K562 (cell line): ENCODE data around the gene SLC5A2. TPM values are rescaled to one million over a fixed set of nuclear protein-coding genes. Genes with fewer than 3 reads are reported as not detected.

ENCODE experiments used
- AFF4 ChIP-seq: sonication (generic); formaldehyde crosslinking; IDR thresholded peaks from 2 replicates; pipeline ENCODE4 v1.8.0; 2023; ENCODE audit warnings: mild to moderate bottlenecking, missing genetic modification reagents
- CXXC5 ChIP-seq: fragments of 250-450 bp; sonication (Bioruptor Pico); IDR thresholded peaks from 2 replicates; pipeline ENCODE4 v1.8.0; 2022; ENCODE audit warnings: inconsistent platforms, mild to moderate bottlenecking, moderate library complexity
- E2F8 ChIP-seq: fragments of 450-650 bp; IDR thresholded peaks from 2 replicates; pipeline ENCODE4 v1.7.1; 2018; ENCODE audit warnings: mild to moderate bottlenecking, low read depth; ENCODE audit not compliant: partially characterized antibody
- ETV5 ChIP-seq: sonication (generic); formaldehyde crosslinking; IDR thresholded peaks from 2 replicates; pipeline ENCODE4 v1.4.0; 2020; ENCODE audit warnings: low read depth, mild to moderate bottlenecking, missing genetic modification reagents
- FOXK1 ChIP-seq: sonication (generic); formaldehyde crosslinking; IDR thresholded peaks from 2 replicates; pipeline ENCODE4 v1.8.0; 2022; ENCODE audit warnings: missing genetic modification reagents, mild to moderate bottlenecking, borderline replicate concordance
- GATAD2A ChIP-seq: fragments of 450-650 bp; IDR thresholded peaks from 2 replicates; pipeline ENCODE4 v1.6.1; 2017
- MAFK ChIP-seq: IDR thresholded peaks from 2 replicates; pipeline ENCODE4 v1.6.1; 2011; ENCODE audit warnings: low read length, improper control_type of control experiment
- MECOM ChIP-seq: fragments of 250-450 bp; sonication (Bioruptor Pico); IDR thresholded peaks from 2 replicates; pipeline ENCODE4 v1.8.0; 2022; ENCODE audit warnings: inconsistent platforms
- MTF1 ChIP-seq: fragments of 250-450 bp; sonication (Bioruptor Pico); IDR thresholded peaks from 2 replicates; pipeline ENCODE4 v1.9.0; 2021; ENCODE audit warnings: moderate library complexity, mild to moderate bottlenecking, inconsistent platforms, borderline replicate concordance
- PRMT5 ChIP-seq: sonication (generic); formaldehyde crosslinking; IDR thresholded peaks from 2 replicates; pipeline ENCODE4 v1.5.0; 2020; ENCODE audit warnings: missing genetic modification reagents
- RUNX1 ChIP-seq: sonication (generic); IDR thresholded peaks from 2 replicates; pipeline ENCODE4 v1.6.1; 2016; ENCODE audit warnings: antibody characterized with exemption, low read depth
- SMARCE1 ChIP-seq: fragments of 450-650 bp; IDR thresholded peaks from 2 replicates; pipeline ENCODE4 v1.7.1; 2016; ENCODE audit warnings: mild to moderate bottlenecking
- SREBF1 ChIP-seq: fragments of 150-350 bp; IDR thresholded peaks from 2 replicates; pipeline ENCODE4 v1.6.1; 2014; ENCODE audit warnings: antibody characterized with exemption, low read depth, low read length, borderline replicate concordance
- SUPT5H ChIP-seq: fragments of 450-650 bp; IDR thresholded peaks from 2 replicates; pipeline ENCODE4 v1.6.1; 2016
- TEAD1 ChIP-seq, 2 experiments: fragments of 450-650 bp in 1 of 2; sonication (generic) in 1 of 2; formaldehyde crosslinking; IDR thresholded peaks; 2 replicates each; pipeline versions ENCODE4 v1.4.0 to v1.8.0; 2020 to 2022; ENCODE audit warnings: mild to moderate bottlenecking in 2 of 2, missing genetic modification reagents in 1 of 2
- ZFP1 ChIP-seq: fragments of 450-650 bp; formaldehyde crosslinking; IDR thresholded peaks from 2 replicates; pipeline ENCODE4 v1.4.0; 2020; ENCODE audit warnings: mild to moderate bottlenecking, mixed read lengths
- ZNF583 ChIP-seq: fragments of 250-450 bp; sonication (Bioruptor Pico); IDR thresholded peaks from 2 replicates; pipeline ENCODE4 v1.4.0; 2020
- polyA plus RNA-seq, 8 experiments: library from polyadenylated mRNA; depleted of rRNA in 4 of 8; stranded (reverse) in 5 of 8; unstranded in 3 of 8; fragments of >200 nt; fragmentation: Nextera tagmentation in 2 of 8; fragmentation: Illumina TruSeq in 1 of 8; extraction: Ambion mirVana in 2 of 8; extraction: Trizol in 1 of 8; gene quantifications; 2 replicates each; pipeline versions ENCODE4 v1.2.1 to v1.2.3, GENCODE V29; 2011 to 2014; ENCODE audit warnings: inconsistent platforms in 1 of 8, missing spikeins in 1 of 8
- total RNA-seq, 7 experiments: library from RNA; depleted of rRNA in 6 of 7; stranded (reverse); fragments of >200 nt in 6 of 7; fragmentation: Illumina TruSeq in 2 of 7; extraction: Trizol in 2 of 7; gene quantifications; 2 replicates each; pipeline versions ENCODE4 v1.2.1 to v1.2.3, GENCODE V29; 2011 to 2021; ENCODE audit warnings: low replicate concordance in 1 of 7
- TF ChIP-seq, protein P1 (sequence below): fragments of 450-650 bp; IDR thresholded peaks from 2 replicates; pipeline ENCODE4 v1.6.1; 2017; ENCODE audit warnings: antibody characterized with exemption
- TF ChIP-seq, protein P2 (sequence below): fragments of 250-450 bp; sonication (Bioruptor Pico); IDR thresholded peaks from 2 replicates; pipeline ENCODE4 v1.9.0; 2021; ENCODE audit warnings: mild to moderate bottlenecking

The SLC5A2 gene
- total and polyA plus RNA-seq, 9 of the 15 experiments (the other 6 are each of a cell fraction or from before 2014, with no cell fraction given), result 0.07 to 2.7 (median 2.2) TPM; not detected in 6

DNA sequence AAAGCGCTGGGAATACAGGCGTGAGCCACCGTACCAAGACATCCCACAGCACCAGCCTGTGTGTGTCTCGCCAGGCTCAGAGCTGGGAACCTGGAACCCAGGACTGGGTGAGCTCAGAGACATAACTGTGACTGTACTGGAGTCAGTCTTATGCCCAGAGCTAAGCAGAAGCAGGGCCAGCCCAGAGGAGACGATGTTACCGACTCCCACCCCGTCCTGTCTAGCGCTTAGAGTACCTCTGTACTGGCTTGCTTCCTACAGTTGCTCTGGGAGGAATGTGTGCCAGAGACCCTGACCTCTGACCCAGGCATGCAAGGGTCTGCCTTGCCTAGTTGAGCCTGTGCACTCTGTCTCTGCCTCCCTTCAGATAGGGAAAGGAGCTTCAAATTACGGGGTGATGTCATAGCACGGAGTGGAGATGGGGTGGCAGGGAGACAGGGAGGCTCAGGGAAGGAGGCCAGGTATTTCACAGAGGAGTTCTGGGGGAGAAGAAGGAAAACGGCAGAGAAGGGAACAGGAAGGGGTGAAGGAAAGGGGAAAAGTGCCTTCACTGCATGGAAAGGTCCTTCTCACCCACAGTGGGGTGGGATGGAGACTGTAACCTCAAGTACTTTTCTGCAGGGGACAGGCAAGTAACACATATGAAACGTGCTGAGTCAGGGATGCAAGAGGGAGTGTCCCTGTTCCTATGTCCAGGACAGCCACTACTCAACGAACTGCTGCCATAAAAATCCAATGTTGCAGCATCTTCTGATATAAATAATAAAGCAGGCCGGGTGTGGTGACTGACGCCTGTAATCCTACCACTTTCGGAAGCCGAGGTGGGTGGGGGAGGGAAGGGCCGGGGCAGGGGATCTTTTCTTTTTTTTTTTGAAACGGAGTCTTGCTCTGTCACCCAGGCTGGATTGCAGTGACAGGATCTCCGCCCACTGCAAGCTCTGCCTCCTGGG lies 29.4 kb upstream of the SLC5A2 start (continued):
- TF ChIP-seq, protein P1, sequence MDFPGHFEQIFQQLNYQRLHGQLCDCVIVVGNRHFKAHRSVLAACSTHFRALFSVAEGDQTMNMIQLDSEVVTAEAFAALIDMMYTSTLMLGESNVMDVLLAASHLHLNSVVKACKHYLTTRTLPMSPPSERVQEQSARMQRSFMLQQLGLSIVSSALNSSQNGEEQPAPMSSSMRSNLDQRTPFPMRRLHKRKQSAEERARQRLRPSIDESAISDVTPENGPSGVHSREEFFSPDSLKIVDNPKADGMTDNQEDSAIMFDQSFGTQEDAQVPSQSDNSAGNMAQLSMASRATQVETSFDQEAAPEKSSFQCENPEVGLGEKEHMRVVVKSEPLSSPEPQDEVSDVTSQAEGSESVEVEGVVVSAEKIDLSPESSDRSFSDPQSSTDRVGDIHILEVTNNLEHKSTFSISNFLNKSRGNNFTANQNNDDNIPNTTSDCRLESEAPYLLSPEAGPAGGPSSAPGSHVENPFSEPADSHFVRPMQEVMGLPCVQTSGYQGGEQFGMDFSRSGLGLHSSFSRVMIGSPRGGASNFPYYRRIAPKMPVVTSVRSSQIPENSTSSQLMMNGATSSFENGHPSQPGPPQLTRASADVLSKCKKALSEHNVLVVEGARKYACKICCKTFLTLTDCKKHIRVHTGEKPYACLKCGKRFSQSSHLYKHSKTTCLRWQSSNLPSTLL, result no peak
- TF ChIP-seq MAFK, result peak; percentile 96
- no peak for TF ChIP-seq RUNX1
- TF ChIP-seq ETV5, result no peak
- no peak for TF ChIP-seq MTF1 (CRISPR knock-in tag)
- no peak for TF ChIP-seq PRMT5
- no peak for TF ChIP-seq E2F8
- 0 out of 2 replicates have a peak, but pooled peaks have one; percentile 19 for TF ChIP-seq SUPT5H
- peak; percentile 75 for TF ChIP-seq SMARCE1
- no peak for TF ChIP-seq GATAD2A
- TF ChIP-seq TEAD1 (CRISPR knock-in tag; IDR thresholded peaks at IDR 0.05), result no peak
- TF ChIP-seq, protein P2, sequence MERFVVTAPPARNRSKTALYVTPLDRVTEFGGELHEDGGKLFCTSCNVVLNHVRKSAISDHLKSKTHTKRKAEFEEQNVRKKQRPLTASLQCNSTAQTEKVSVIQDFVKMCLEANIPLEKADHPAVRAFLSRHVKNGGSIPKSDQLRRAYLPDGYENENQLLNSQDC (CRISPR knock-in tag), result no peak
- TF ChIP-seq CXXC5 (CRISPR knock-in tag), result no peak
- no peak for TF ChIP-seq AFF4
- TF ChIP-seq FOXK1 (CRISPR knock-in tag), result no peak
- no peak for TF ChIP-seq SREBF1
- no peak for TF ChIP-seq ZFP1 (CRISPR knock-in tag)
- no peak for TF ChIP-seq MECOM
- 0 out of 2 replicates have a peak, but pooled peaks have one; percentile 10 for TF ChIP-seq ZNF583 (CRISPR knock-in tag)
